Occipital lobe (tissue), 2 donors: ENCODE measurements around the gene ARPC1A. TPM values are rescaled to one million over a fixed set of nuclear protein-coding genes. Genes with fewer than 3 reads are reported as not detected.

Experiments
- DNase-seq: peaks from one replicate; lab custom pipeline; 2025; lab: John Stamatoyannopoulos, UW
- total RNA-seq: library from RNA; depleted of rRNA; stranded (reverse); fragments of >200 nt; gene quantifications from one replicate; pipeline ENCODE4 v1.2.3, GENCODE V29; 2014

ARPC1A gene
- total RNA-seq, 1 donor from 2014 or later: 72.1 TPM

DNA sequence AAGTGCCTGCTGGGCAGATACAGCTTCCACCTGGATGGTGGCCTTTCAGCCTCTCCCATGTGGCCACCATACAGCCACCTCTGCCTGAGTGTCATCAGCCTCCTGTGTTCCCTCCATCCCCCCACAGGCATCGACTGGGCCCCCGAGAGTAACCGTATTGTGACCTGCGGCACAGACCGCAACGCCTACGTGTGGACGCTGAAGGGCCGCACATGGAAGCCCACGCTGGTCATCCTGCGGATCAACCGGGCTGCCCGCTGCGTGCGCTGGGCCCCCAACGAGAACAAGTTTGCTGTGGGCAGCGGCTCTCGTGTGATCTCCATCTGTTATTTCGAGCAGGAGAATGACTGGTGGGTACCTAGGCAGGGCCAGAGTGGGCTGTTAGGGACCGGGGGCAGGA is 62.2 kb downstream of the ARPC1A start:
- DNase-seq: no peak

DNA sequence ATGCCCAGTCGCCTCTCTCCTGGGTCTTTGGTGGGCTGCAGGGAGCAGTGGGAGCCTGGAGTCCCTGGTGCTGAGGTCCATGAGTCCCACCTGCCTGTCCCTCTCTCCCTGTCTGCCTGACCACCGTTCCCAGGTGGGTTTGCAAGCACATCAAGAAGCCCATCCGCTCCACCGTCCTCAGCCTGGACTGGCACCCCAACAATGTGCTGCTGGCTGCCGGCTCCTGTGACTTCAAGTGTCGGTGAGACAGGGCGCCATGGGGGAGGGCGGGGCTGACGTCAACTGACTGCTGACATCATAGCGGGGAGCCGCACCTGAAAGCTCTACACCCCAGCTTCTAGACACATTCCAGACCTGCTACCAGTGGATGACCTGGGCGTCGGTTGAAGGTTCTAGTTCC is 64.1 kb downstream of the ARPC1A start:
- DNase-seq: no peak

DNA sequence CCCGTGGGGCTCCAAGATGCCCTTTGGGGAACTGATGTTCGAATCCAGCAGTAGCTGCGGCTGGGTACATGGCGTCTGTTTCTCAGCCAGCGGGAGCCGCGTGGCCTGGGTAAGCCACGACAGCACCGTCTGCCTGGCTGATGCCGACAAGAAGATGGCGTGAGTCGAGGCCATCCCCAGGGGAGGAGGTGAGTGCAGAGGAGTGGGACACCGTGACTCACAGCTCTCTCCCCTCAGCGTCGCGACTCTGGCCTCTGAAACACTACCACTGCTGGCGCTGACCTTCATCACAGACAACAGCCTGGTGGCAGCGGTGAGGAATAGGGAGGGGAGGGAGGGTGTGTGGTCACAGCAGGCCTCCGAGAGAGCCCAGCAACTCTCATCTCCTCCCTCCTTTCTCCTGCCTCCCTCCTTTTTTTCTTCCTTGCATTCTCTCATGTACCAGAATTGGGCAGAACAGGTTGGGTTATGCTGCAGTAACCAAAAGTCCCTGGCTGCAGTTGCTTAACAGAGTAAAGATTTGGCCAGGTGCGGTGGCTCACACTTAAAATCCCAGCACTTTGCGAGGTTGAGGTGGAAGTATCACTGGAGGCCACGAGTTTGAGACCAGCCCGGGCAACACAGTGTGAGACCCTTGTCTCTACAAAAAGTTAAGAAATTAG is 65.4 kb downstream of the ARPC1A start:
- DNase-seq: no peak

DNA sequence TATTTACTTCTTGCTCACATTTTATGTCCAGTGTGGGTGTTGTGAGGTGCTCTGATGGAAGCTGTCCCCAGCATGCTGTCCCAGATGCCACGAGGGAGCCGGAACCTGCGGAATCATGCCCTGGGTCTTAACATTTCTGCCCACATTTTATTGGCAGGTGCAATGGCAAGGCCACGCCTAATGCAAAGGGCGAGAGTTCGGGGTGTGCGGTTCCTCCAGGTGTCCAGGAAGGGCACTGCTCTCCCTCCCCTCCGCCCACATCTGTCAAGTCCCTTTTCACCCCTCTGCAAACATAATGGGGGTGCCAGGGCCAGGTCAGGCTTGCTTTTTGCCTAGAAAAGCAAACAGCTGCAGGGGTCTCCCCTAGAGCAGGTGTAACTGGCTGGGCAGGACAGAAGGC is 66.3 kb downstream of the ARPC1A start:
- DNase-seq: no peak

DNA sequence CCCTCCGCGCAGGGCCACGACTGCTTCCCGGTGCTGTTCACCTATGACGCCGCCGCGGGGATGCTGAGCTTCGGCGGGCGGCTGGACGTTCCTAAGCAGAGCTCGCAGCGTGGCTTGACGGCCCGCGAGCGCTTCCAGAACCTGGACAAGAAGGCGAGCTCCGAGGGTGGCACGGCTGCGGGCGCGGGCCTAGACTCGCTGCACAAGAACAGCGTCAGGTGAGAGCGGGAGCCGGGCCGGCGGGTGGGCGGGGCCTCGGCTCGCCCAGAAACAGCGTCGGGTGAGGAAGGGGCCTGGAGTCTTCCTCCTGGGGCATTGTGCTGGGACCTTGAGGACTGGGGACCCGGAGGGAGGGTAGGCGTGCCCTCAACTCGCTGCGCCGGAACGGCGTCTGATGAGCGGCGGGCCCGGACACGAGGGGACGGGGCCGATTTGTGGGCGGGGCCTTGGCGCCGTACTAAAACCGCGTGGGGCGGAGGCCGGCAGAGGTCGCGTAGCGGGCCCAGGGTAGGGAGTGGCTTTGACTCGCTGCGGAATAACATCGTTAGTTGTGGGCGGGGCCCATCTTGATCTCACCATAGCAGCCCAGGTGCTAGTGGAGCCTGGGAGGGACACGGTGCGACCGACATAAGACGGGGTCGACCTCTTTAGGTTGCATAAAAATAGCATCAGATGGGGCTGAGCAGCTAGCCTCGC is 67.1 kb downstream of the ARPC1A start:
- peak; percentile 62 for DNase-seq

DNA sequence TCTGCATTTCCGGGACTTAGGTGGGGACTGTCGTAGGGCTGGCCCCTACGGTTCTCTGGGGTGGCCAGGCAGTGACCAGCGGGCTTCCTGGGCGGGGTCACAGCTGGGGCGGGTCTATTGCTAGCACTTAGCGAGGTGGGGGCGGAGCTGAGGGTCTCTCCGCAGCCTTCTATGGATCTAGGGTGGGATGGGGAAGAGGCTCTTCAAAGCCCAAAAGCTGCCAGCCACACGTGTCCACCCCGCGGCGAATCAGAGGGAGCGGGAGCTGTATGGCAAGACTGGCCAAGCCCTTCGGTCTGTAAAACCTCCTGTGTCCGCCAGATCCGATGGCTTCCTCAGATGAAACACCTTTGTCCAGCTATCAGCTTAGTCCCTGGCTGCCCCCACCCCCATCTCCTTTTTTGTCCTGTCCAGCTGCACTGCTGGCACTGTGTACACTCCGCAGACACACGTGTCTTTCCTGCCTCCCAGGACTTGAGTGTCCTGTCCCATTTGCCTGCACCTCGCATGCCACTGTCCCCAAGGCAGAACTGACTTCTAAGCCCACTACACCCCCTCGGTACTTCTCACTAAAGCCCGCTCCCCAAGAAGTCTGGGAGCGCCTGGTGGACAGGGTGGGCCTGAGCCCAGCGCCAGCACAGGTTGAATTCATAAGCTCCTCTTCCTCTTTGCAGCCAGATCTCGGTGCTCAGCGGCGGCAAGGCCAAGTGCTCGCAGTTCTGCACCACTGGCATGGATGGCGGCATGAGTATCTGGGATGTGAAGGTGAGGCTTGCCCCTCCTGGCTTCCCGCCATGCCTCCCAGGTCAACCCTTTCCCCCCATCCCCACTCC is 67.9 kb downstream of the ARPC1A start:
- DNase-seq: peak; percentile 43

DNA sequence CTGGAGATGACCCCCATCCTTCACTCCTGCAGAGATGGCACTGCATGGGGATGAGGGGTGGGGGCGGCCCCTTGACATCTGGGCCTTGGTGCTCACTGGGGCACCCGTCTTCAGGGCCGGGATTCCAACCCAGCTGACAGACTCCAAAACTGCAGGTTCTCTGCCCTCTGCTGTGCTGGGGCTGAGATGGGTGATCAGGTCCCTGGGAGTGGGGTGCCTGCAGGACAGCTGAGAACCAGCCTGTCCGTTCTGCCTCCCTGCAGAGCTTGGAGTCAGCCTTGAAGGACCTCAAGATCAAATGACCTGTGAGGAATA is 68.4 kb downstream of the ARPC1A start:
- no peak for DNase-seq

DNA sequence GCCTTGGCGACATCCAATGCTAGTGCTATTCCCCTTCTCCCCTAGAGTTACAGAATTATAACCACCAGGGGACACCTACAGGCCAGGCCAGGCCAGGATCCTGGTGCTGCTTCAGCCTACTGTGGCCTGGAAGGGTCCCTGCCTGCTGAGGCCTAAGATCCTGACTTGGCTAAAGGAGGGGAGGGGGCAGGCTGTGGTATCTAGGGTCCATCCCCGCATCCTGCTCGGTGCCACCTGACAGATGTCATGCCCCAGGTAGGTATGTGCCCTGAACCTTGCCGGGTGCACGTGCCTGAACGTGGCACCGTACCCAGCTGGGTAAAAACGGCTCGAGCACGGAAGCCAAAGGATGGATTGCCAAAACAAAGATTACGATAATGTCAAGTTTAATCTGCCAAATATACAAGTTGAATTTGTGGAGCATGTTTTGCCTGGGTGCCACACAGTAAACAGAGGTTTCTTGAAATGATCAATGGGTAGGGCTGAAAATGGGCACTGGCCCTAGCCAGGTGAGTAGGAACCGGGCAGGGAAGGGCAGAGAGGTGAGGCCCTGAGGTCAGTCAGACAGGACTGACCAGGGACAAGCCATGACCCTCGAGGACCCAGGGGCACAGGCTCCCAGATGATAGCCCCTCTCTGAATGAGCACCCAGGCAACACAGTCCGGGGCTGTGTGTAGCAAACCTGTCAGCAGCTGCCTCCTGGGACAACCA is 70.1 kb downstream of the ARPC1A start:
- DNase-seq: no peak

DNA sequence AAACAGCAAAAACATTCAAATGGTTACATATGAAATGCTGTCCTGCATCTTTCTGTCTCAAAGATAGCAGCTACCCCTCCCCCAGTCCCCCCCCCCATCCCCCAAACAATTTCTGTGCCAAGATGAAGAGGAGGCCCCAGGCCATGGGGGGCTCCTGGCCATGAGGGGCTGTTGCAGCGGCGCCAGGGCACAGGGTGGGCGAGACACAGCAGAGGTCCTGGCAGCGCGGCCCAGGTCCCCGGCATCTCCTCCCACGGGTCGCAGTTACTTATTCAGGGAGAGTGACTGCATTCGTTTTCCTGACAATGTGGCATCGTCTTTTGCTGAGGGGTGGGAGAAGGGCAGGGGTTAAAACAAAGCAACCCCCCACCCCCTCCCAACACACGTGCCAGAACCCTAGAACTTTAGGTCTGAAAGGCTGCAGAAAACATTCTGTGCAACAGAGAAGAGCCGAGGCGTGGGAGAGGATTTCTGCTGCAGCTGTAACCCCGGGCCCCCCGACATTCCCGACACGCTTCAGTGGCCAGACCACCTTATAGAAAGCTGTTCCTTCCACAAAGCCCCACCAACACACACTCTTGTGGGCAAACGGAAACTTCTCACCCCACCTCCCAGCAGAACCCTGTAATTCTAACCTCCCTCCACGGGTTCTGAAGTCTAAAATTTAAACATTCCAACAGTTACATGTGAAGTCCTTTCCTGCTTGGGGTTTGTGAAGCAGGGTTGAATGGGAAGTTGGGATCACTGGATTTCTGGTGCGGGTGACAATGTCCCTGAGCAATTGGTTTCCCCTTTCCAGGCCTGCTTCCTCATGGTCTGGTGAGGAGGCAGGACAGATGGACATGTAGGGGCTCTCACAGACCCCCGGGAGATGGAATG is 71.0 kb downstream of the ARPC1A start:
- DNase-seq: no peak

DNA sequence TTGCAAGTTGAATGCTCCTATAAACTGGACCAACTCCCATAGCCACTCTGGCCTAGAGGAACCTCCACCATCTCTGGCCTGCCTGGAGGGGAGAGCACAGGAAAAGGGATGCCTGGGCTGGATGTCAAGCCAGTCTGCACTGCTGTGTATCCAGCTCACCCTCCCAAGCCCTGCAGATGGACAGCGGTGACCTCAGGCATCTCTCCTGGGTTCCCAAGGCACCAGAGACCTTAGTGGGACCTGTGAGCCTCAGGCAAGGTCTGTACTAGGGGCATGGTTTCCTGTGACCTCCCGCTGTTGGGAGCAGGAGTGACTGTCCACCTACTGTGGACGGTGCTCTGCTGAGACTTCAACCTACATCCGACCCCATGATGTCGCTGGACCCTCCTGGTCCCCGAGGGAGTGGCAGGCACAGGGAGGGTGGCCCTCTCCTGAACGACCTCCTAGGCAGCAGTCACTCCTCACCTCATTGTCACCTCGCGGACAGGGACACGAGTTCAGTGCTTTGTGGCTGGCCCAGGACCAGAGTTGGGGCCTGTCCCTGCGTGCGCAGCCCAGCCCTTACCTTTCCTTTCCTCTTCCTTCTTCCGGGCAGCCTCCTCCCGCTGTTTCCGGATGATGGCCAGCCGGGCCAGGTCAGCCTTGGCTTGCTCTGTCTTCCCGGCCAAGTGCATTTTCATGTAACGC is 71.7 kb downstream of the ARPC1A start:
- no peak for DNase-seq

DNA sequence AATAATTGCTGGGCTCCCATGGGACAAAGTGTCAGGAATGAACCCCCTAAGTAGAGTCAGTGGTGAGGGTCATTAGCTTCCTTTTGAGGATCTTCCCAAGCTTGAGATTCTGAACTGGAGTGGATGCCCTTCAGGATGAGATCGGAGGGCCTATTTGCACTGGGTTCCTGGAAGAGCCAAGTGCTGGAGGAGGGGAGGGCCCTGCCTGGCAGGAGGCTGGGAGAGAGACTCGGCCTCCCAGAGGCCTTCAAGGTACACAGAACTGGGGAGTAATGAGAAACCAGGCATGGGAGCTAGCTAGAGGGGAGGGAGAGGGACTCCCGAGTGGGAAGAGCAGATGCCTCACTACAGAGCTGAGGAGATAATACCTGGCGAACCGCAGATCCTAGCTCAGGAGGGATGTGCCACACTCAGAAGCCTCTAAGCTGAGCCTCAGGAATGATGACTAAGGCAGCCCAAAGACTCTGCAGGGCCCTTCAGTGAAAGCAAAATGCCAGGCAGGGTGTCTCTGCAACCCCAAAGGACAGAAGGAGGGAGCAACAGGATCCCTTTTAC is 73.3 kb downstream of the ARPC1A start:
- no peak for DNase-seq

DNA sequence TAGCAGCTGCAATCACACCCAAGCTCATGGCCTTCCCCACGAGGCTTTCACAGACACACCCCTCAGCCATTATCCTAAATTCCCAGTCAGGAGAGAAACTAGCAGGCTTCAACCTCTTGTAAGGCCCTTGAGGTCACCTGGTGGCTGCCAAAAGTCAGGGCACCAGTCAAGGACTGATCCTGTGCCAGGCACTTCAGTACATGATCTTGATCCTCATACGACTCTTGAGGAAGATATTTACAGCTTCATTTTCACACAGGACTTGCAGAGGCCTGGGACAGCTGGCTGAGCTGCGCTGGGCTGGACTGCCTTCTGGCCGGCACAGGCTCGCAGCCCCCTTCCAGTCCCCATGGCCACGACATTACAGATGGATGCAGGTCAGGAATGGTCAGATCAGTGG is 73.9 kb downstream of the ARPC1A start:
- no peak for DNase-seq

DNA sequence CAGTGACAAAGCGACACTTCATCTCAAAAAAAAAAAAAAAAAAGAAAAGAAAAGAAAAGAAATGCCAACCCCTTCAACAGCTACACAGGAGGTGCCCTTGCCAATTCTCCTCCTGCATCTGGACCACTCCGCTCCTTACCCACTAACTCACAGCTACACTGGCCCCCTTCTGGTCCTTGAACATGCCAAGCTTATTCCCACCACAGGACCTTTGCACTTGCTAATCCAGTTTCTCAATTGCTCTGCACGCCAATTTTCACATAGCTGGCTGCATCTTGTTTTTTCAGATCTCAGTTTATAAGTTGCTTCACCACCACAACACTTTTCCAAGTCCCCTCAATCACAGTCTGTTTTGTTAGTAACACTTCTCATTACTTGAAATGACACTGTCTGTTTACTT is 77.2 kb downstream of the ARPC1A start:
- no peak for DNase-seq

DNA sequence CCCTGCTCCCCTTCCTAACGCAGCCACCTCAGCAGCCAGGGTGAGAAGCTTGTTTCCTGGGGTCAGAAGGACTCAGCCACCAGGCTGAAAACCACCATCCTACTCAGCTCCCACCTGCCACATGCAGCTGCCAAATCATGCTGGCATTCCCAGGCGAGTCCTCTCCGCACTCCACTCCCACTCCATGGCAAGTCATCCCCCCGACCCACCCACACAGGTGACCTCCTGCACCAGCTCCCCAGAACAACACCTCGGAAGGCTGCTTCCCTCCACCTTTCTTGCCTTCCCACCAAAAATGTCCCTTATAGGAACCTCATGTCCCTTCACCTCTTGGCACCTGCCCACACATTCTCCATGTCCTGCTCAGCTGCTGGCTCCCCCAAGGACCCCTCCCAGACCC is 78.1 kb downstream of the ARPC1A start:
- no peak for DNase-seq

DNA sequence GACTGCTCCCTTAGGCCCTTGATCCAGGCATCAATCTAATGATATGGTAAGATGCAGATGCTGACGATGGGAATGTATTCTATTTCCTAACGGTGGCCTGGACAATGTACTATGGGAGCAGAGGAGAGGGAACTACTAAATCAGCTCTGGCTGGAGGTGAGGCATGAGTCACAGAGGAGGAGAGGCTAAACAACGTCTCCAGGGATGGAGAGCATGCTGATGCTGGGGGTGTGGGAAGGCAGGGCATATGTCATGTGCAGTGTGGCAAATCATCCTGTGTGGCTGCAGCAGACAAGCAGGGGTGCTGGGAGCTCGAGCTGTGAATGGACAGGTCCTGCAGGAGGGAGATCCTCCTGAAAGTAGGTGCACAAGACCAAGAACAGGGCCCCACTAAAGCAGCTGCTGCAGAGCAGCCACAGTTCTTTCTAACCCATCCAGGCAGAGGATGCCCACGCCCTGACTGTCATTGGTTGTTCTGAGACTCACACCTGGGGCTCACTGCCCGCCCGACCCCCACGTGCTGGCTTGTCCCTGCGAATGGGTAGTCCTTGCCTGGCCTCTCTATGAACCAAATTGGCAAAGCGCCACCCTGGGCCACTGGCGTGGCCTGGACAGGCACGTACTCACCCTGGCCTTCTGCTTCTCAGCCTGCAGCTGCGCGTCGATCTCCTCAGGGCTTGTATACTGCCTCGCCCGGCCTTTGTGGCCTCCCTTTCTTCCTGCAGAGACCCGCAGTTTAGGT is 78.7 kb downstream of the ARPC1A start:
- DNase-seq: no peak

DNA sequence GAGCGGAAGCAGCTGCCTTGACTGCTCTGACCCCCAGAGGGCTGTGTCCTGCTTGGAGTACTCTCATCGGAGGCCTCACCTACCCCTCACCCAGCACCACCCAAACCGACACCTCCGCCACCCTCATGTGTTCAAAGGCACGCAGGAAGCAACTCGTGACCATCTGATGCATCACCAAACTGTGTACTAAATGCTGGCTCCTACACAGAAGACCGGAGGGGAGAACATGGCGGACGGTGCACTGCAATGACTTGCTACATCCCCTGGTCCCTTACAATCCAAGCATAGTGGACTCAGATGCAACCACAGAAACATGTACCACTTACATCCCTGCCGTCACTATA is 79.3 kb downstream of the ARPC1A start:
- DNase-seq: no peak

DNA sequence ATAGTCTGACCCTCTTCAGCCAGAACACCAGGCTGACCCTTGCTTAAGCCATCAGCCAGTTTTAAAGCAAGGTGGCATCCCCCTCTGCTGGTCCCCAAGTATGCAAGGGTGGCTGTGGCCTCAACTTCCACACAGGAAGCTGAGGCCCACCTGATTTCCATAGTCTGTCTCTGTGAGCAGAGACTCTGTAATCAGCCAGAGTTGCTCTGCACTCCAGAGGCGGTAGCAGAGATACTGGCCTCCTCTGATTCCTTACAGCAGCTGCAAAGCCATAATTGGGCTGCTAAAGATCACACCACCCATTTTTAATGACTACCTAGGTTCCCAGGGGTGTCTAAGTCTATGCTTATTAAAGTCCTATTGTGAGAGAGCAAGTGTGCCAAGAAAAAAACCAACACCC is 80.9 kb downstream of the ARPC1A start:
- DNase-seq: no peak

DNA sequence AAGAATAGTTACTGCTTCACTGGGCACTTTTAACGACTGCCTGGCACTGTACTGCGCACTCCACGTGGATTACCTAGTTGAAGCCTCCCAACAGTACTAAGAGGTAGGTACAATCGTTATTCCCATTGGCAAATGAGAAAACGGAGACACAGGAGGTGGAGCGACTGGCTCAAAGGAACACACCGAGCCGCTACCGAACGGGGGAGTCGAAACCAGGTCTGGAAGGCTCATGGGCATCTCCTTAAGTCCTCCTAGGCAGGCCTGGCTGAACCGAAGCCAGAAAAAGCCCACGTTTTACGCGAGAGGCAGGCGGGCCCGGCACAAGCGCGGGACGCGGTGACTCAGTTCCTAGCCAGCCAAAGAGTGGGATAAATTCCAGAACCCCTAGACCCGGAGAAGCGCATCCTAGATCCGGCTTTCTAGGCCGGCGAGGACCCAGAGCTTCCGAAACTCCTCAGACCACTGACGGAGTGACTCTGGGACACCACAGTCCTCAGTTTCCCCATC is 82.2 kb downstream of the ARPC1A start:
- peak; percentile 57 for DNase-seq
